IMR-90 (cell line): ENCODE results near the gene TBC1D9. TPM values are rescaled to one million over a fixed set of nuclear protein-coding genes. Genes with fewer than 3 reads are reported as not detected.

Experiments
- ATAC-seq: fragments of 200-7000 bp; cut with Tn5 transposase; 2 replicates; pipeline ENCODE4 v1.9.1; 2020; ENCODE audit warnings: low read depth, mild to moderate bottlenecking, moderate library complexity
- BruUV-seq: library from RNA; stranded (reverse); fragments of 400-500 nt; replicated peaks from 2 replicates; lab custom pipeline; 2021; lab: Mats Ljungman, UMichigan
- CTCF ChIA-PET: fragments of 300-600 bp; formaldehyde crosslinking; extraction: SDS; loops from one replicate; lab custom pipeline; 2021; ENCODE audit warnings: antibody characterized with exemption; lab: Yijun Ruan, JAX
- POLR2A ChIA-PET: fragments of 300-600 bp; sonication (Branson Sonifier 250); formaldehyde crosslinking; loops from one replicate; lab custom pipeline; 2022; ENCODE audit warnings: antibody characterized with exemption; ENCODE audit not compliant: unreplicated experiment; lab: Charles Lee
- DNase-seq: peaks from one replicate; pipeline ENCODE4 v3.0.0; 2013
- H2AFZ ChIP-seq: replicated peaks from 2 replicates; pipeline ENCODE3; 2013; ENCODE audit warnings: low read length, mild to moderate bottlenecking; ENCODE audit not compliant: poor library complexity
- H2AK5ac ChIP-seq: 2 replicates; pipeline ENCODE4 v1.6.1; 2013; ENCODE audit warnings: low read depth, low read length, inconsistent platforms
- H2AK9ac ChIP-seq: replicated peaks from 2 replicates; pipeline ENCODE3; 2013; ENCODE audit warnings: mild to moderate bottlenecking, low read depth, low read length, moderate library complexity; ENCODE audit not compliant: poor library complexity
- H2BK120ac ChIP-seq: 2 replicates; pipeline ENCODE4 v1.6.1; 2013; ENCODE audit warnings: low read depth, low read length, inconsistent platforms
- H2BK15ac ChIP-seq: 3 replicates; pipeline ENCODE4 v1.6.1; 2013; ENCODE audit warnings: low read depth, low read length, inconsistent platforms
- H2BK20ac ChIP-seq: 2 replicates; pipeline ENCODE4 v1.6.1; 2013; ENCODE audit warnings: low read depth, mild to moderate bottlenecking, inconsistent platforms, low read length, moderate library complexity
- H2BK5ac ChIP-seq: 2 replicates; pipeline ENCODE4 v1.6.1; 2013; ENCODE audit warnings: mild to moderate bottlenecking, low read depth, low read length, inconsistent platforms; ENCODE audit not compliant: poor library complexity, severe bottlenecking
- H3K14ac ChIP-seq: replicated peaks from 2 replicates; pipeline ENCODE4 v1.6.1; 2013; ENCODE audit warnings: low read depth, low read length, inconsistent platforms
- H3K18ac ChIP-seq: 2 replicates; pipeline ENCODE4 v1.6.1; 2013; ENCODE audit warnings: low read depth, low read length, control low read depth
- H3K23ac ChIP-seq: 2 replicates; pipeline ENCODE4 v1.6.1; 2013; ENCODE audit warnings: low read depth, low read length, inconsistent platforms
- H3K27ac ChIP-seq: 2 replicates; pipeline ENCODE4 v1.5.1; 2013; ENCODE audit warnings: mild to moderate bottlenecking, control low read depth, low read length; ENCODE audit not compliant: insufficient read depth
- H3K27me3 ChIP-seq: 2 replicates; pipeline ENCODE4 v1.6.1; 2013; ENCODE audit warnings: low read length; ENCODE audit not compliant: control insufficient read depth, insufficient read depth
- H3K36me3 ChIP-seq: 2 replicates; pipeline ENCODE4 v1.6.1; 2013; ENCODE audit warnings: low read length, mixed read lengths; ENCODE audit not compliant: control insufficient read depth, insufficient read depth
- H3K4ac ChIP-seq: 2 replicates; pipeline ENCODE4 v1.6.1; 2013; ENCODE audit warnings: low read depth, low read length, inconsistent platforms
- H3K4me1 ChIP-seq: 2 replicates; pipeline ENCODE4 v1.6.1; 2013; ENCODE audit warnings: low read length, mixed read lengths; ENCODE audit not compliant: control insufficient read depth, insufficient read depth
- H3K4me2 ChIP-seq: 2 replicates; pipeline ENCODE4 v1.6.1; 2013; ENCODE audit warnings: low read depth, mild to moderate bottlenecking, control low read depth, low read length, moderate library complexity
- H3K4me3 ChIP-seq: 2 replicates; pipeline ENCODE4 v1.5.1; 2013; ENCODE audit warnings: low read depth, mild to moderate bottlenecking, control low read depth, low read length, moderate library complexity; ENCODE audit not compliant: insufficient read depth
- H3K56ac ChIP-seq: 2 replicates; pipeline ENCODE4 v1.6.1; 2013; ENCODE audit warnings: low read length, inconsistent platforms; ENCODE audit not compliant: insufficient read depth; ENCODE audit errors: extremely low read depth
- H3K79me1 ChIP-seq, 2 experiments: 2 replicates each; pipeline ENCODE4 v1.6.1; 2013; ENCODE audit warnings: low read length in 2 of 2, inconsistent platforms in 1 of 2, low read depth in 1 of 2
- H3K9ac ChIP-seq: 2 replicates; pipeline ENCODE4 v1.6.1; 2013; ENCODE audit warnings: low read depth, low read length, control low read depth
- H3K9me1 ChIP-seq: 2 replicates; pipeline ENCODE4 v1.6.1; 2013; ENCODE audit warnings: low read length, inconsistent platforms; ENCODE audit not compliant: insufficient read depth
- H3K9me3 ChIP-seq: 2 replicates; pipeline ENCODE4 v1.6.1; 2013; ENCODE audit warnings: low read length; ENCODE audit not compliant: control insufficient read depth, insufficient read depth
- H4K20me1 ChIP-seq: 2 replicates; pipeline ENCODE4 v1.6.1; 2013; ENCODE audit warnings: low read length, inconsistent platforms; ENCODE audit not compliant: insufficient read depth
- H4K5ac ChIP-seq: 2 replicates; pipeline ENCODE4 v1.6.1; 2013; ENCODE audit warnings: mild to moderate bottlenecking, low read depth, low read length, control low read depth
- H4K8ac ChIP-seq, 2 experiments: 2 replicates each; pipeline ENCODE4 v1.6.1; 2013; ENCODE audit warnings: low read depth in 2 of 2, low read length in 2 of 2, control low read depth in 1 of 2, inconsistent platforms in 1 of 2
- H4K91ac ChIP-seq: 2 replicates; pipeline ENCODE4 v1.6.1; 2013; ENCODE audit warnings: low read depth, low read length, inconsistent platforms; ENCODE audit not compliant: insufficient read depth
- CEBPB ChIP-seq: IDR thresholded peaks from 2 replicates; pipeline ENCODE4 v1.6.1; 2012; ENCODE audit warnings: low read depth, low read length, improper control_type of control experiment
- NFE2L2 ChIP-seq: fragments of 150-350 bp; IDR thresholded peaks from 2 replicates; pipeline ENCODE4 v1.6.1; 2016; ENCODE audit warnings: low read depth, mild to moderate bottlenecking, low read length
- POLR2A ChIP-seq: IDR thresholded peaks from 2 replicates; pipeline ENCODE4 v1.6.1; 2012; ENCODE audit warnings: mild to moderate bottlenecking, low read depth, low read length
- RAD21 ChIP-seq: IDR thresholded peaks from 2 replicates; pipeline ENCODE4 v1.6.1; 2012; ENCODE audit warnings: low read length, improper control_type of control experiment
- WGBS, 2 experiments: methylation state at CpG; one replicate each; pipeline versions ENCODE4 v1.1.5 to v1.1.7; 2013; ENCODE audit warnings: missing lambda C conversion rate in 2 of 2; ENCODE audit not compliant: insufficient read length in 1 of 2; ENCODE audit errors: extremely low coverage in 2 of 2; 5-methylcytosine and 5-hydroxymethylcytosine counted together
- dilution Hi-C: fragments of 300-500 bp; cut with HindIII; formaldehyde crosslinking; loops from one replicate; pipeline ENCODE4 v1.14.3; 2018; ENCODE audit warnings: low sequenced_read_pairs; ENCODE audit not compliant: unreplicated experiment
- in situ Hi-C: fragments of 300-500 bp; cut with MboI; formaldehyde crosslinking; loops from 3 replicates; pipeline ENCODE4 v1.14.3; 2019; ENCODE audit warnings: low sequenced_read_pairs, inconsistent platforms, mixed read lengths
- intact Hi-C: fragments of 100-400 bp; cut with micrococcal nuclease; formaldehyde crosslinking; loops from 2 replicates; pipeline ENCODE4 v1.10.0; 2022
- polyA plus RNA-seq, 3 experiments: library from polyadenylated mRNA; depleted of rRNA; stranded (reverse); fragments of >200 nt; gene quantifications; 2 replicates each; pipeline ENCODE4 v1.2.3, GENCODE V29; 2012; ENCODE audit warnings: low replicate concordance in 1 of 3
- total RNA-seq: library from RNA; depleted of rRNA; stranded (reverse); fragments of >200 nt; gene quantifications from 2 replicates; pipeline ENCODE4 v1.2.3, GENCODE V29; 2012
- TF ChIP-seq, protein P1 (sequence below): fragments of 150-350 bp; IDR thresholded peaks from 2 replicates; pipeline ENCODE4 v1.6.1; 2017; ENCODE audit warnings: mild to moderate bottlenecking, antibody characterized with exemption, low read length, low read depth

The TBC1D9 gene
- total and polyA plus RNA-seq, 2 of the 4 experiments (the other 2 are of a cell fraction): 11.7 to 15.2 TPM

DNA sequence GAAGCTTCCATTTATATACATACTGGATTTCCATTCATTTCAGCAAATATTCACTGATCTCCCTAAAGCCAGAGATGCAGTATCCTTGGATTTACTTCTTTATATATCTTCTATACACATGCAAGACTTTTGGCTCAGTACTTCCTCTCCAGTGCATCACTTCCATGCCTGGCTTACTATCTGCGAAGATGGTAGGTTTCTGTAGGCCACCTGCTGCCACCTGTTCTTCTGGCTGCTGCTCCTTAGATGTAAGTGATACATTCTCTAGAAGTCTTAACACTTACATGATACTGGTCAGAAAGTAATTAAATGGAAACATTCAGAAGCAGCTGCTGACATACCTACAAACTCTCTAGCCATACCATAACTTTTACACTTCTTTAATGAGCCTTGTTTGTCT is 48.9 kb downstream of the TBC1D9 start:
- no peak overlapping the region for H3K4me3 ChIP-seq
- H3K23ac ChIP-seq: no peak overlapping the region
- ATAC-seq (no peak), DNase-seq (no peak)
- no peak overlapping the region for H3K4ac ChIP-seq
- no peak overlapping the region for H2BK15ac ChIP-seq
- H3K18ac ChIP-seq: no peak overlapping the region
- no peaks in the 10 kb centered on the region for H3K27me3 ChIP-seq
- intact Hi-C loops: no loop called here
- TF ChIP-seq CEBPB (no peak), POLR2A (no peak), RAD21 (no peak), NFE2L2 (no peak)
- TF ChIP-seq, protein P1, sequence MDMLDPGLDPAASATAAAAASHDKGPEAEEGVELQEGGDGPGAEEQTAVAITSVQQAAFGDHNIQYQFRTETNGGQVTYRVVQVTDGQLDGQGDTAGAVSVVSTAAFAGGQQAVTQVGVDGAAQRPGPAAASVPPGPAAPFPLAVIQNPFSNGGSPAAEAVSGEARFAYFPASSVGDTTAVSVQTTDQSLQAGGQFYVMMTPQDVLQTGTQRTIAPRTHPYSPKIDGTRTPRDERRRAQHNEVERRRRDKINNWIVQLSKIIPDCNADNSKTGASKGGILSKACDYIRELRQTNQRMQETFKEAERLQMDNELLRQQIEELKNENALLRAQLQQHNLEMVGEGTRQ: no peak
- H3K9ac ChIP-seq: no peak overlapping the region
- dilution Hi-C loops: no loop called here
- peaks cover 17 to 18% of the 10 kb centered on the region in 2 experiments for H3K79me1 ChIP-seq
- H2AFZ ChIP-seq: no peak overlapping the region
- H4K5ac ChIP-seq: no peak overlapping the region
- H2AK5ac ChIP-seq: no peak overlapping the region
- no peaks in the 10 kb centered on the region; the same call in 1 of the 2 replicates for H3K9me3 ChIP-seq
- H4K91ac ChIP-seq: no peak overlapping the region
- H2BK5ac ChIP-seq: no peak overlapping the region
- no peak overlapping the region for H3K4me2 ChIP-seq
- H3K36me3 ChIP-seq: no peaks in the 10 kb centered on the region
- no peak overlapping the region for H2BK20ac ChIP-seq
- no CpG with 5 or more reads among the region's 1 CpG for WGBS, 2 experiments
- ChIA-PET CTCF (no interaction called here), POLR2A (no interaction called here)
- H4K20me1 ChIP-seq: no peaks in the 10 kb centered on the region; the same call in 1 of the 2 replicates
- H3K56ac ChIP-seq: no peak overlapping the region
- no peak overlapping the region for H2AK9ac ChIP-seq
- peaks cover 2% of the 10 kb centered on the region; the same call in 1 of the 2 replicates for H3K4me1 ChIP-seq
- no peak overlapping the region for H3K14ac ChIP-seq
- H3K9me1 ChIP-seq: 0 out of 2 replicates have a peak, but pooled peaks cover 2% of the 10 kb centered on the region
- in situ Hi-C loops: no loop called here
- no peak overlapping the region for H3K27ac ChIP-seq
- no TSS peak for BruUV-seq
- H2BK120ac ChIP-seq: no peak overlapping the region
- H4K8ac ChIP-seq: no peak overlapping the region
